ENCODE measurements around the gene SYT2.
"Not testable (repeated sequence)": the region's sequence is repeated elsewhere in the genome, so short reads cannot be mapped to it uniquely, and the experiment has no call there.

The SYT2 gene

DNA sequence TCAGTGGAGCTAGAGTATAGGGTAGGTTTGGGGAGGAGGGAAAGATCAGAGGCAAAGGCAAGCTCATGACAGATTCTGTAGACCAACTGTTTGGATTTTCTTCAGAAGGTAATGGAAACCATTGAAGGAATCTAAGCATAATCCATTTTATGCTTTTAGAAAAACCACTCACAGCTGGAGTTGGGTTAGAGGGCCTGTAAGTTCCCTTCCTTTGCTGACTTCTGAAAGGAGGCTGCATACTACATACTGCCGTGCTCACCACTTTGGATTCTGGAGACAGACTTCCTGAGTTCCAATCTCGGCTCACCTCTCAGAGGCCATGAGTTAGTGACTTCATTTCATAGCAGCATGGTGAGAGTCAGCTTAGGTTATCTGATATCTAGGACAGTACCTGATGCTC lies 6.4 kb upstream of the SYT2 start:
- no peak for ATAC-seq
- TF ChIP-seq, protein P1, sequence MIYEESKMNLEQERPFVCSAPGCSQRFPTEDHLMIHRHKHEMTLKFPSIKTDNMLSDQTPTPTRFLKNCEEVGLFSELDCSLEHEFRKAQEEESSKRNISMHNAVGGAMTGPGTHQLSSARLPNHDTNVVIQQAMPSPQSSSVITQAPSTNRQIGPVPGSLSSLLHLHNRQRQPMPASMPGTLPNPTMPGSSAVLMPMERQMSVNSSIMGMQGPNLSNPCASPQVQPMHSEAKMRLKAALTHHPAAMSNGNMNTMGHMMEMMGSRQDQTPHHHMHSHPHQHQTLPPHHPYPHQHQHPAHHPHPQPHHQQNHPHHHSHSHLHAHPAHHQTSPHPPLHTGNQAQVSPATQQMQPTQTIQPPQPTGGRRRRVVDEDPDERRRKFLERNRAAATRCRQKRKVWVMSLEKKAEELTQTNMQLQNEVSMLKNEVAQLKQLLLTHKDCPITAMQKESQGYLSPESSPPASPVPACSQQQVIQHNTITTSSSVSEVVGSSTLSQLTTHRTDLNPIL (CRISPR knock-in tag; IDR thresholded peaks at IDR 0.05; ENCODE audit: low read depth), result no peak
- no peak for TF ChIP-seq ZNF565 (CRISPR knock-in tag; conservative IDR thresholded peaks at IDR 0.05; ENCODE audit: low read depth)
- no peak for TF ChIP-seq ZNF70 (CRISPR knock-in tag; IDR thresholded peaks at IDR 0.05)
- no peak for TF ChIP-seq PPARA (CRISPR knock-in tag; IDR thresholded peaks at IDR 0.05; ENCODE audit: borderline replicate concordance)
- no peak for TF ChIP-seq ZFP3 (CRISPR knock-in tag; IDR thresholded peaks at IDR 0.05)
- TF ChIP-seq BACH2 (CRISPR knock-in tag; IDR thresholded peaks at IDR 0.05; ENCODE audit: borderline replicate concordance), result no peak
- no peak for TF ChIP-seq ARNTL (CRISPR knock-in tag; IDR thresholded peaks at IDR 0.05; ENCODE audit: borderline replicate concordance, low read depth)
- no peak for TF ChIP-seq CSDC2 (CRISPR knock-in tag; IDR thresholded peaks at IDR 0.05)

DNA sequence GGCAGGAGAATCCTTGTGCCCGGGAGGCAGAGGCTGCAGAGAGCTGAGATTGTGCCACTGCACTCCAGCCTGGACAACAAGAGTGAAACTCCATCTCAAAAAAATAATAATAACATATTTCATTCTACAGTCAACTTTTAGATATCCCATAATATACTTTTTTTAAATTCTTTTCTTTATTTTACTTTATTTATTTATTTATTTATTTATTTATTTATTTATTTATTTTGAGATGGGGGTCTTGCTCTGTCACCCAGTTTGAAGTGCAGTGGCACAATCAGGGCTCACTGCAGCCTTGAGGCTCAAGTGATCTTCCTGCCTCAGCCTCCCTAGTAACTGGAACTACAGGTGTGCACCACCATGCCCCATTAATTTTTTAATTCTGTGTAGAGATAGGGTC lies 3.9 kb upstream of the SYT2 start:
- not testable (repeated sequence) for ATAC-seq

DNA sequence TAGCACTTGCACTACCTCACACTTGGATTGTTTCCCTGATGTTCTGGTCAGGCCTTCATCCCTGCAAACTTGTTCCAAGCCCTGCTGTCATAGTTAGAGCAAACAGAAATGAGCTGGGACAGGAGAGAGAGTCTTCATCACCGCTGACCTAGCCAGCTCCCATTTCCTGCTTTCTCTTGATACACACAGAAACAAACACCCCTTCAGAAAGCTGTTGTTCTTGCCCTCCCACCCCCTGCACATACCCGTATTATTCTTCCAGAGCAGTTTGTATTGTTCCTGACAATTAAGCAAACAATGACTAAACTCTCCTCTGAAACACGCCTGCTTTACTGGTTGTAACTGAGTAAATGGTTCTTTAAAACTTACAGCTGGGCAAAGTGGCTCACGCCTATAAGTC lies 2.9 kb upstream of the SYT2 start:
- no peak for ATAC-seq
- TF ChIP-seq GLIS3 (CRISPR knock-in tag; IDR thresholded peaks at IDR 0.05), result no peak
- no peak for TF ChIP-seq ZC3H10 (CRISPR knock-in tag; IDR thresholded peaks at IDR 0.05)
- TF ChIP-seq RARB (CRISPR knock-in tag; IDR thresholded peaks at IDR 0.05), result no peak
- no peak for TF ChIP-seq ZFP30 (CRISPR knock-in tag; IDR thresholded peaks at IDR 0.05)
- TF ChIP-seq, protein P1 (CRISPR knock-in tag; IDR thresholded peaks at IDR 0.05; ENCODE audit: low read depth), result no peak
- TF ChIP-seq BACH2 (CRISPR knock-in tag; IDR thresholded peaks at IDR 0.05; ENCODE audit: borderline replicate concordance), result no peak
- TF ChIP-seq, protein P2, sequence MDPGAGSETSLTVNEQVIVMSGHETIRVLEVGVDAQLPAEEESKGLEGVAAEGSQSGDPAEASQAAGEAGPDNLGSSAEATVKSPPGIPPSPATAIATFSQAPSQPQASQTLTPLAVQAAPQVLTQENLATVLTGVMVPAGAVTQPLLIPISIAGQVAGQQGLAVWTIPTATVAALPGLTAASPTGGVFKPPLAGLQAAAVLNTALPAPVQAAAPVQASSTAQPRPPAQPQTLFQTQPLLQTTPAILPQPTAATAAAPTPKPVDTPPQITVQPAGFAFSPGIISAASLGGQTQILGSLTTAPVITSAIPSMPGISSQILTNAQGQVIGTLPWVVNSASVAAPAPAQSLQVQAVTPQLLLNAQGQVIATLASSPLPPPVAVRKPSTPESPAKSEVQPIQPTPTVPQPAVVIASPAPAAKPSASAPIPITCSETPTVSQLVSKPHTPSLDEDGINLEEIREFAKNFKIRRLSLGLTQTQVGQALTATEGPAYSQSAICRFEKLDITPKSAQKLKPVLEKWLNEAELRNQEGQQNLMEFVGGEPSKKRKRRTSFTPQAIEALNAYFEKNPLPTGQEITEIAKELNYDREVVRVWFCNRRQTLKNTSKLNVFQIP (CRISPR knock-in tag; IDR thresholded peaks at IDR 0.05; ENCODE audit: borderline replicate concordance, low read depth), result no peak
- TF ChIP-seq ZNF565 (CRISPR knock-in tag; conservative IDR thresholded peaks at IDR 0.05; ENCODE audit: low read depth), result no peak
- TF ChIP-seq SNAI2 (CRISPR knock-in tag; IDR thresholded peaks at IDR 0.05), result no peak
- TF ChIP-seq, protein P3, sequence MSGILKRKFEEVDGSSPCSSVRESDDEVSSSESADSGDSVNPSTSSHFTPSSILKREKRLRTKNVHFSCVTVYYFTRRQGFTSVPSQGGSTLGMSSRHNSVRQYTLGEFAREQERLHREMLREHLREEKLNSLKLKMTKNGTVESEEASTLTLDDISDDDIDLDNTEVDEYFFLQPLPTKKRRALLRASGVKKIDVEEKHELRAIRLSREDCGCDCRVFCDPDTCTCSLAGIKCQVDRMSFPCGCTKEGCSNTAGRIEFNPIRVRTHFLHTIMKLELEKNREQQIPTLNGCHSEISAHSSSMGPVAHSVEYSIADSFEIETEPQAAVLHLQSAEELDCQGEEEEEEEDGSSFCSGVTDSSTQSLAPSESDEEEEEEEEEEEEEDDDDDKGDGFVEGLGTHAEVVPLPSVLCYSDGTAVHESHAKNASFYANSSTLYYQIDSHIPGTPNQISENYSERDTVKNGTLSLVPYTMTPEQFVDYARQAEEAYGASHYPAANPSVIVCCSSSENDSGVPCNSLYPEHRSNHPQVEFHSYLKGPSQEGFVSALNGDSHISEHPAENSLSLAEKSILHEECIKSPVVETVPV (CRISPR knock-in tag; IDR thresholded peaks at IDR 0.05), result no peak
- TF ChIP-seq ARNTL (CRISPR knock-in tag; IDR thresholded peaks at IDR 0.05; ENCODE audit: borderline replicate concordance, low read depth), result no peak
- TF ChIP-seq, protein P4, sequence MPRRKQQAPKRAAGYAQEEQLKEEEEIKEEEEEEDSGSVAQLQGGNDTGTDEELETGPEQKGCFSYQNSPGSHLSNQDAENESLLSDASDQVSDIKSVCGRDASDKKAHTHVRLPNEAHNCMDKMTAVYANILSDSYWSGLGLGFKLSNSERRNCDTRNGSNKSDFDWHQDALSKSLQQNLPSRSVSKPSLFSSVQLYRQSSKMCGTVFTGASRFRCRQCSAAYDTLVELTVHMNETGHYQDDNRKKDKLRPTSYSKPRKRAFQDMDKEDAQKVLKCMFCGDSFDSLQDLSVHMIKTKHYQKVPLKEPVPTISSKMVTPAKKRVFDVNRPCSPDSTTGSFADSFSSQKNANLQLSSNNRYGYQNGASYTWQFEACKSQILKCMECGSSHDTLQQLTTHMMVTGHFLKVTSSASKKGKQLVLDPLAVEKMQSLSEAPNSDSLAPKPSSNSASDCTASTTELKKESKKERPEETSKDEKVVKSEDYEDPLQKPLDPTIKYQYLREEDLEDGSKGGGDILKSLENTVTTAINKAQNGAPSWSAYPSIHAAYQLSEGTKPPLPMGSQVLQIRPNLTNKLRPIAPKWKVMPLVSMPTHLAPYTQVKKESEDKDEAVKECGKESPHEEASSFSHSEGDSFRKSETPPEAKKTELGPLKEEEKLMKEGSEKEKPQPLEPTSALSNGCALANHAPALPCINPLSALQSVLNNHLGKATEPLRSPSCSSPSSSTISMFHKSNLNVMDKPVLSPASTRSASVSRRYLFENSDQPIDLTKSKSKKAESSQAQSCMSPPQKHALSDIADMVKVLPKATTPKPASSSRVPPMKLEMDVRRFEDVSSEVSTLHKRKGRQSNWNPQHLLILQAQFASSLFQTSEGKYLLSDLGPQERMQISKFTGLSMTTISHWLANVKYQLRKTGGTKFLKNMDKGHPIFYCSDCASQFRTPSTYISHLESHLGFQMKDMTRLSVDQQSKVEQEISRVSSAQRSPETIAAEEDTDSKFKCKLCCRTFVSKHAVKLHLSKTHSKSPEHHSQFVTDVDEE (CRISPR knock-in tag; IDR thresholded peaks at IDR 0.05), result no peak

DNA sequence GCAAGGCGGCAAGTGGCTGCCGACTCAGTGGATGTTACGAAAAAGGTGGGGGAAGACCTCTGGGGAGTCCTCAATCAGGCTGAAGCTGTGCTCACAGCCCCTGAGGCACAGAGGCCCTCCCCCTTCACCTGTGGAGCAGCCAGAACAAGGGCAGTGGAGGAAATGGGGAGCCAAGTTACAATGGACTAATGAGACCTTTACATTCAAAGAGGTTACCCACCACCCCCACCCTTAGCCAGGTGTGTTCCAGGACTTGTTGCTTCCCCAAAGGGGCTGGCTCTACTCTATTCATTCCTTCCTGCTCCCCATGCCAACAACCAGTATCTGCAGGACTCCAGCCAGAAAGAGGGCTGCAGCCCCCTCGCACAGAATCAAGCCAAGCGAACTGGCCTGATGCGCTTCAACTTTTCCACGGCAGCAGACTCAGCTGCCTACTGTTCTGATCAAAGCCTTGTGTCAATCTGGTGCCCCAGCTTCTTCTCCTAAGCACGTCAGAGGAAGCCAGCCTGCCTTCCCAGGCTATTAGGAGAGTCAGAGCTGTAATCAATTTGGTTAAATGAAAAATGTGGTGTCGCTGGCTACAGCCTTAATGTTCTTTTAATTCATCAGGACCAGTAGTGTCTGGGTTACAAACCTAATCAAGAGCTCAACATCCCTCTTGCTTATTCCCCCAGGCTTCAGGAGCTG lies 1.8 kb upstream of the SYT2 start:
- no peak for ATAC-seq
- no peak for TF ChIP-seq ZFP3 (CRISPR knock-in tag; IDR thresholded peaks at IDR 0.05)

Measured in SK-N-SH treated with all-trans-retinoic acid at 6 μM for 48 hours (cell line).